ENCODE measurements around the gene MBD6. TPM values are rescaled to one million over a fixed set of nuclear protein-coding genes. Genes with fewer than 3 reads are reported as not detected.
A peak's percentile ranks its signal among the peaks of the same experiment; 100 is the strongest.

The MBD6 gene
- total and polyA plus RNA-seq, 2 of the 4 experiments (the other 2 are of a cell fraction): 0.90 to 9.3 TPM

DNA sequence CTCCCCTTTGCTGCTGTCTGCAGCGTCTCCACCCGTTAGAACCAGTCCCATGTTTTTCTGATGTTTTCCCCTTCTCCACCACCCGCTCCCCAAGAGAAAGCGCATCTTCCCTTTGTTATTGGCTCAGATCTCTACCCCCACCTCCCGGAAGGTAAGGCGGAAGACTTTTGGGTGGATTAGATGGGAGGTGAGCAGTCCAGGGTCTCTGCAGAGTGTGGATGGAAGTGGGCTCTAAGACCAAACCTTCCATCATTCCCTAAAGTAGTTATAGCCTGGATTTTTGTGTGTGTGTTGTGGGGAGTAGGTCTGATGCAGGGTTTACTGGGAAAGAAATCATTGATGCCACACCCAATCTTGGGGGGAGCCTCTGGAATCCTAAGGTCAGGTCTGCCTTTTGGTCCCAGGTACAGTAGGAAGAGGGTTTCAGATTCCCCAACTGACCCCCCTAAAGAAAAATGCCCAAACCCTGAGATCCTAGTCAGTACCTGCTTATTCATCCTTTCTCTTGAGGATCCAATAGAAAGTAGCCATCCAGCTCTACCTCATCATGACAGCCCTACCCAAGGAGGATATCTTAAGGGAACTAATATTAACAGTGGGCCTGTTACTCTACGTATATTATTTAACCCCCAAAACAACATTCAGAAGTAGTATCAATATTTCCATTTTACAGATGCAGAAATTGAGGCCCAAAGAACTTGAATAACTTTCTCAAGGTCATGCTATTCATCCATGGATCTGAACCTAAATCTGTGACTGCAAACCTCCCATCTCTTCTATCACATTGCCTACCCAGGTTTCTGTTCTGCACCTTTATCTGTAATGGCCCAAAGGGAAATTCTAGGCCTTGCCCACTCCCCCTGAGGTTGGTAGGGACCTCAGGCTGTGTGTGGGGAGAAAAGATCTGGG lies 28.3 kb downstream of the MBD6 start:
- Histone ChIP-seq H4K8ac (ENCODE audit: low read depth in 2 of 2, low read length in 2 of 2) (no peak overlapping the region), H3K23ac (ENCODE audit: low read depth, low read length) (no peak overlapping the region), H3K79me1 (ENCODE audit: low read depth in 1 of 2, low read length in 2 of 2) (peaks cover 4 to 14% of the 10 kb centered on the region in 2 experiments; a peak in 3 of 4 replicates), H4K20me1 (ENCODE audit: insufficient read depth, low read length) (peaks cover 7% of the 10 kb centered on the region), H3K9ac (ENCODE audit: low read depth, low read length) (no peak overlapping the region), H3K14ac (replicated peaks; ENCODE audit: low read depth, low read length) (no peak overlapping the region), H3K4ac (ENCODE audit: low read depth, low read length) (no peak overlapping the region), H3K56ac (ENCODE audit: extremely low read depth, insufficient read depth, low read length) (no peak overlapping the region), H2AFZ (replicated peaks; ENCODE audit: low read length, poor library complexity) (peak overlapping the region; percentile 82), H3K36me3 (ENCODE audit: control insufficient read depth, insufficient read depth, low read length) (no peaks in the 10 kb centered on the region), H3K4me2 (ENCODE audit: low read depth, low read length) (no peak overlapping the region), H3K27me3 (ENCODE audit: control insufficient read depth, insufficient read depth, low read length) (peaks cover 46% of the 10 kb centered on the region), H3K9me3 (ENCODE audit: control insufficient read depth, insufficient read depth, low read length) (no peaks in the 10 kb centered on the region), H3K9me1 (ENCODE audit: insufficient read depth, low read length) (peaks cover 12% of the 10 kb centered on the region), H3K4me1 (ENCODE audit: control insufficient read depth, insufficient read depth, low read length) (peaks cover 7% of the 10 kb centered on the region), H2BK15ac (ENCODE audit: low read depth, low read length) (no peak overlapping the region), H3K27ac (ENCODE audit: insufficient read depth, low read length) (no peak overlapping the region), H4K91ac (ENCODE audit: insufficient read depth, low read depth, low read length) (no peak overlapping the region), H2BK5ac (ENCODE audit: low read depth, low read length, poor library complexity, severe bottlenecking) (no peak overlapping the region), H3K4me3 (ENCODE audit: insufficient read depth, low read depth, low read length) (no peak overlapping the region), H4K5ac (ENCODE audit: low read depth, low read length) (no peak overlapping the region), H3K18ac (ENCODE audit: low read depth, low read length) (no peak overlapping the region), H2AK5ac (ENCODE audit: low read depth, low read length) (no peak overlapping the region), H2BK120ac (ENCODE audit: low read depth, low read length) (no peak overlapping the region), H2AK9ac (replicated peaks; ENCODE audit: low read depth, low read length, poor library complexity) (no peak overlapping the region), H2BK20ac (ENCODE audit: low read depth, low read length) (no peak overlapping the region)
- DNase-seq: no peak
- no peak for ATAC-seq (ENCODE audit: low read depth)
- in situ Hi-C loops (cut with MboI; ENCODE audit: low sequenced_read_pairs): no loop called here
- intact Hi-C loops (cut with micrococcal nuclease): no loop called here
- TF ChIP-seq SMC3 (IDR thresholded peaks at IDR 0.05; ENCODE audit: low read depth, low read length) (no peak), RCOR1 (IDR thresholded peaks at IDR 0.05; ENCODE audit: insufficient replicate concordance, low read length) (no peak), BHLHE40 (IDR thresholded peaks at IDR 0.05; ENCODE audit: low read depth, low read length) (no peak), MAFK (IDR thresholded peaks at IDR 0.05; ENCODE audit: low read depth, low read length) (no peak)
- TF ChIP-seq, protein P1, sequence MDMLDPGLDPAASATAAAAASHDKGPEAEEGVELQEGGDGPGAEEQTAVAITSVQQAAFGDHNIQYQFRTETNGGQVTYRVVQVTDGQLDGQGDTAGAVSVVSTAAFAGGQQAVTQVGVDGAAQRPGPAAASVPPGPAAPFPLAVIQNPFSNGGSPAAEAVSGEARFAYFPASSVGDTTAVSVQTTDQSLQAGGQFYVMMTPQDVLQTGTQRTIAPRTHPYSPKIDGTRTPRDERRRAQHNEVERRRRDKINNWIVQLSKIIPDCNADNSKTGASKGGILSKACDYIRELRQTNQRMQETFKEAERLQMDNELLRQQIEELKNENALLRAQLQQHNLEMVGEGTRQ (IDR thresholded peaks at IDR 0.05; ENCODE audit: low read depth, low read length): no peak
- dilution Hi-C loops (cut with HindIII; ENCODE audit: low sequenced_read_pairs, unreplicated experiment): loop anchor here (25.0 kb wide), 1 partner anchor 111 kb away; no protein-coding TSS in a partner anchor
- no CpG with 5 or more reads among the region's 7 CpGs for WGBS, 2 experiments (ENCODE audit: extremely low coverage in 2 of 2, insufficient read length in 1 of 2)
- no TSS peak for BruUV-seq (replicated peaks)
- CTCF ChIA-PET: no interaction called here
- POLR2A ChIA-PET (ENCODE audit: unreplicated experiment): no interaction called here
